ENCODE measurements around the gene IGSF21.

DNA sequence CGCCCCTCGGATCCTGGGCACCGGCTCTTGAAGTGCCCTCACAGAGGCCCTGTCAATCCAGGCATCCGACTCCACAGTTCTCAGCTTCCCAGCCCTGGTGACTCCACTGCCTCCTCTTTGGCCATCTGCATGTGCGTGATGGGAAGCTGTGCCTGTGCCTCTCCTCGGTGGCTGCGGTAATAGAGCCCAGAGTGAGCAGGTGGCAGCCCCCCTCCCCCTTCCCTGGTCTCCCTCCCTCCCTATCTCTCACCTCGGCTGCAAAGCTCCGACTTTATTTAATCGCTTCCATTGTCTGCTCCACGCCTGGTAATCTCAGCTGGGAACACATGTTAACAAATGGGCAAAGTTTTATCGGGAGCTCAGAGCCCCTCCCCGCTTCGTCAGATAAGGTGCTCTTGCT is 91.9 kb downstream of the IGSF21 start:
- TF ChIP-seq, protein P1, sequence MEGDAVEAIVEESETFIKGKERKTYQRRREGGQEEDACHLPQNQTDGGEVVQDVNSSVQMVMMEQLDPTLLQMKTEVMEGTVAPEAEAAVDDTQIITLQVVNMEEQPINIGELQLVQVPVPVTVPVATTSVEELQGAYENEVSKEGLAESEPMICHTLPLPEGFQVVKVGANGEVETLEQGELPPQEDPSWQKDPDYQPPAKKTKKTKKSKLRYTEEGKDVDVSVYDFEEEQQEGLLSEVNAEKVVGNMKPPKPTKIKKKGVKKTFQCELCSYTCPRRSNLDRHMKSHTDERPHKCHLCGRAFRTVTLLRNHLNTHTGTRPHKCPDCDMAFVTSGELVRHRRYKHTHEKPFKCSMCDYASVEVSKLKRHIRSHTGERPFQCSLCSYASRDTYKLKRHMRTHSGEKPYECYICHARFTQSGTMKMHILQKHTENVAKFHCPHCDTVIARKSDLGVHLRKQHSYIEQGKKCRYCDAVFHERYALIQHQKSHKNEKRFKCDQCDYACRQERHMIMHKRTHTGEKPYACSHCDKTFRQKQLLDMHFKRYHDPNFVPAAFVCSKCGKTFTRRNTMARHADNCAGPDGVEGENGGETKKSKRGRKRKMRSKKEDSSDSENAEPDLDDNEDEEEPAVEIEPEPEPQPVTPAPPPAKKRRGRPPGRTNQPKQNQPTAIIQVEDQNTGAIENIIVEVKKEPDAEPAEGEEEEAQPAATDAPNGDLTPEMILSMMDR (IDR thresholded peaks at IDR 0.05), result no peak
- TF ChIP-seq POLR2A (IDR thresholded peaks at IDR 0.05), result no peak

Measured in thyroid gland (tissue), 4 donors.